ENCODE data around the gene FBRS. TPM values are rescaled to one million over a fixed set of nuclear protein-coding genes. Genes with fewer than 3 reads are reported as not detected.

FBRS gene
- total and polyA plus RNA-seq, 2 of the 8 experiments (the other 6 are each of a cell fraction or from before 2014, with no cell fraction given) = 2.4 to 13.9 TPM

DNA sequence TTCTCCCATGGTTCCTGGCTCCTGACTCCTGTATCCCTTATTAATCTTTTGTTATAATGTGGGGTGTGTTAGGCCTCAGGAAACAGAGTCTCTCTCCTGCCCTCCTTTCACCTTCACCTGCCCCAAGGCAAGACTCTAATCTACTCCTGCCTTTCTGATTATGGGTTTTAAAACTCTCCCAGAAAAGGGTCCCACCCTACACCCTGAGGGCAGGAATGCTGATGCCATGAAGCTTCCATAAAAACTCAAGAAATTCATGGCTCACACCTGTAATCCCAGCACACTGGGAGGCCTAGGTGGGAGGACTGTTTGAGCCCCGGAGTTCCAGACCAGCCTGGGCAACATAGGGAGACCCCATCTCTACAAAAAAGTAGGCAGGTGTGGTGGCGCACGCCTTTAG, 22.1 kb downstream of the FBRS start:
- no peak for FAIRE-seq
- Histone ChIP-seq H3K27me3 (replicated peaks in 1 of 4; ENCODE audit: control insufficient read depth in 3 of 4, extremely low read depth in 1 of 4, insufficient read depth in 3 of 4, low read length in 3 of 4) (peaks cover 77 to 94% (median 92%) of the 10 kb centered on the region in 4 experiments), H3K56ac (replicated peaks; ENCODE audit: insufficient read length, low read depth, low read length) (no peak overlapping the region), H2BK120ac (replicated peaks; ENCODE audit: low read depth, low read length) (no peak overlapping the region), H4K8ac (ENCODE audit: extremely low read depth, insufficient read depth, low read length) (no peak overlapping the region), H3K27ac (ENCODE audit: low read depth, low read length) (no peak overlapping the region), H2AK5ac (ENCODE audit: low read depth, low read length) (no peak overlapping the region), H3K18ac (ENCODE audit: extremely low read depth, low read length) (no peak overlapping the region), H2AFZ (ENCODE audit: low read length) (no peak overlapping the region), H3K4ac (replicated peaks; ENCODE audit: insufficient read length, low read depth, low read length) (no peak overlapping the region), H2BK20ac (ENCODE audit: low read length) (no peak overlapping the region), H2BK15ac (ENCODE audit: low read length) (no peak overlapping the region), H3K9me3 (ENCODE audit: insufficient read depth in 2 of 2, low read depth in 1 of 2, low read length in 1 of 2) (no peaks in the 10 kb centered on the region; a peak in 1 of 4 replicates), H3K4me2 (ENCODE audit: insufficient read depth in 1 of 2, low read depth in 2 of 2, low read length in 2 of 2) (no peak overlapping the region), H3K79me1 (ENCODE audit: low read depth, low read length) (no peaks in the 10 kb centered on the region), H4K91ac (replicated peaks; ENCODE audit: insufficient read length, low read length) (no peak overlapping the region), H3K23ac (ENCODE audit: insufficient read length) (no peak overlapping the region), H3K36me3 (ENCODE audit: control insufficient read depth in 2 of 4, insufficient read depth in 4 of 4, low read length in 3 of 4) (no peaks in the 10 kb centered on the region), H2BK12ac (ENCODE audit: low read depth, low read length) (no peak overlapping the region), H3K4me1 (replicated peaks in 1 of 4; ENCODE audit: control insufficient read depth in 3 of 4, insufficient read depth in 4 of 4, low read length in 3 of 4) (peaks cover 0 to 3% (median 3%) of the 10 kb centered on the region in 4 experiments; a peak in 4 of 7 replicates), H3K79me2 (ENCODE audit: control insufficient read depth in 1 of 2, insufficient read depth in 2 of 2, low read length in 2 of 2) (no peaks in the 10 kb centered on the region), H4K20me1 (replicated peaks in 1 of 2; ENCODE audit: control insufficient read depth in 1 of 2, insufficient read depth in 2 of 2, low read length in 2 of 2) (peaks cover 13 to 23% of the 10 kb centered on the region in 2 experiments), H3K4me3 (ENCODE audit: extremely low read depth in 1 of 4, insufficient read depth in 2 of 4, low read depth in 3 of 4, low read length in 4 of 4) (no peak overlapping the region), H2BK5ac (ENCODE audit: low read depth, low read length) (no peak overlapping the region), H3K23me2 (ENCODE audit: low read depth, low read length) (no peaks in the 10 kb centered on the region; the same call in 1 of the 2 replicates), H3K9ac (replicated peaks in 1 of 4; ENCODE audit: extremely low read depth in 1 of 4, low read depth in 3 of 4, low read length in 3 of 4) (no peak overlapping the region), H4K5ac (ENCODE audit: insufficient read length, low read depth, low read length) (no peak overlapping the region), H3K14ac (ENCODE audit: insufficient read length) (no peak overlapping the region)
- 81% methylated on average over 3 of the region's 3 CpGs; no CpG with 5 or more reads in 1 of the 2 experiments for WGBS, 2 experiments (ENCODE audit: extremely low coverage in 1 of 2, insufficient coverage in 1 of 2, insufficient read length in 1 of 2, insufficient replicate concordance in 2 of 2, low coverage in 1 of 2, low lambda C conversion rate in 2 of 2, missing lambda C conversion rate in 1 of 2)
- DNase-seq (ENCODE audit: low read depth in 1 of 2, low spot score in 2 of 2) = no peak
- POLR2A ChIA-PET (ENCODE audit: partially characterized antibody) = no interaction called here
- CTCF ChIA-PET (ENCODE audit: partially characterized antibody) = interaction anchor here (0.7 to 1.8 kb wide), 3 partner anchors 13 to 287 kb away, joined by 3 to 8 read pairs (median 3); no protein-coding TSS in a partner anchor
- TF ChIP-seq, protein P1, sequence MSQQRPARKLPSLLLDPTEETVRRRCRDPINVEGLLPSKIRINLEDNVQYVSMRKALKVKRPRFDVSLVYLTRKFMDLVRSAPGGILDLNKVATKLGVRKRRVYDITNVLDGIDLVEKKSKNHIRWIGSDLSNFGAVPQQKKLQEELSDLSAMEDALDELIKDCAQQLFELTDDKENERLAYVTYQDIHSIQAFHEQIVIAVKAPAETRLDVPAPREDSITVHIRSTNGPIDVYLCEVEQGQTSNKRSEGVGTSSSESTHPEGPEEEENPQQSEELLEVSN (IDR thresholded peaks at IDR 0.05) = no peak
- TF ChIP-seq TAF1 (IDR thresholded peaks at IDR 0.05; ENCODE audit: low read depth, low read length) (no peak), CEBPB (IDR thresholded peaks at IDR 0.05; ENCODE audit: low read depth, low read length) (no peak), RAD21 (IDR thresholded peaks at IDR 0.05 in 1 of 2, conservative IDR thresholded peaks at IDR 0.05 in 1 of 2; ENCODE audit: low read depth in 2 of 2, low read length in 2 of 2) (no peak)
